ENCODE data around the gene PRKG1. TPM values are rescaled to one million over a fixed set of nuclear protein-coding genes. Genes with fewer than 3 reads are reported as not detected.

PRKG1 gene
- total and polyA plus RNA-seq, 2 of the 8 experiments (the other 6 are each of a cell fraction or from before 2014, with no cell fraction given): 4.2 to 15.2 TPM

GRCh38 chr10:51485668-51486067, 411.4 kb downstream of the PRKG1 start:
- H3K27ac ChIP-seq (ENCODE audit: low read depth, low read length): no peak overlapping the region
- H3K4me1 ChIP-seq (replicated peaks in 1 of 4; ENCODE audit: control insufficient read depth in 3 of 4, insufficient read depth in 4 of 4, low read length in 3 of 4): no peaks in the 10 kb centered on the region
- H3K4me2 ChIP-seq (ENCODE audit: insufficient read depth in 1 of 2, low read depth in 2 of 2, low read length in 2 of 2): no peak overlapping the region
- DNase-seq (ENCODE audit: low read depth in 1 of 2, low spot score in 2 of 2): no peak
- H3K4me3 ChIP-seq (ENCODE audit: extremely low read depth in 1 of 4, insufficient read depth in 2 of 4, low read depth in 3 of 4, low read length in 4 of 4): no peak overlapping the region
- CTCF ChIA-PET (ENCODE audit: partially characterized antibody): interaction anchor here (0.8 to 2.2 kb wide), 2 partner anchors 33 to 97 kb away, joined by 3 to 5 read pairs; no protein-coding TSS in a partner anchor
- no peak overlapping the region for H2BK15ac ChIP-seq (ENCODE audit: low read length)
- no peak overlapping the region for H3K23ac ChIP-seq (ENCODE audit: insufficient read length)
- H2AFZ ChIP-seq (ENCODE audit: low read length): no peak overlapping the region
- 90% methylated on average over 5 of the region's 5 CpGs; no CpG with 5 or more reads in 1 of the 2 experiments for WGBS, 2 experiments (ENCODE audit: extremely low coverage in 1 of 2, insufficient coverage in 1 of 2, insufficient read length in 1 of 2, insufficient replicate concordance in 2 of 2, low coverage in 1 of 2, low lambda C conversion rate in 2 of 2, missing lambda C conversion rate in 1 of 2)
- no peaks in the 10 kb centered on the region for H3K9me3 ChIP-seq (ENCODE audit: insufficient read depth in 2 of 2, low read depth in 1 of 2, low read length in 1 of 2)
- no peak overlapping the region for H2BK20ac ChIP-seq (ENCODE audit: low read length)
- H3K14ac ChIP-seq (ENCODE audit: insufficient read length): no peak overlapping the region
- no peak overlapping the region for H4K5ac ChIP-seq (ENCODE audit: insufficient read length, low read depth, low read length)
- no peak overlapping the region for H2BK12ac ChIP-seq (ENCODE audit: low read depth, low read length)
- no peaks in the 10 kb centered on the region for H3K27me3 ChIP-seq (replicated peaks in 1 of 4; ENCODE audit: control insufficient read depth in 3 of 4, extremely low read depth in 1 of 4, insufficient read depth in 3 of 4, low read length in 3 of 4)
- no peak overlapping the region for H2BK5ac ChIP-seq (ENCODE audit: low read depth, low read length)
- H3K36me3 ChIP-seq (ENCODE audit: control insufficient read depth in 2 of 4, insufficient read depth in 4 of 4, low read length in 3 of 4): no peaks in the 10 kb centered on the region
- no peaks in the 10 kb centered on the region for H4K20me1 ChIP-seq (replicated peaks in 1 of 2; ENCODE audit: control insufficient read depth in 1 of 2, insufficient read depth in 2 of 2, low read length in 2 of 2)
- no peak overlapping the region for H4K91ac ChIP-seq (replicated peaks; ENCODE audit: insufficient read length, low read length)
- no peak for FAIRE-seq
- H3K56ac ChIP-seq (replicated peaks; ENCODE audit: insufficient read length, low read depth, low read length): no peak overlapping the region
- H3K79me1 ChIP-seq (ENCODE audit: low read depth, low read length): no peaks in the 10 kb centered on the region
- H3K23me2 ChIP-seq (ENCODE audit: low read depth, low read length): no peaks in the 10 kb centered on the region
- no peak overlapping the region for H3K9ac ChIP-seq (replicated peaks in 1 of 4; ENCODE audit: extremely low read depth in 1 of 4, low read depth in 3 of 4, low read length in 3 of 4)
- no peak overlapping the region for H2BK120ac ChIP-seq (replicated peaks; ENCODE audit: low read depth, low read length)
- H3K4ac ChIP-seq (replicated peaks; ENCODE audit: insufficient read length, low read depth, low read length): no peak overlapping the region
- no peaks in the 10 kb centered on the region for H3K79me2 ChIP-seq (ENCODE audit: control insufficient read depth in 1 of 2, insufficient read depth in 2 of 2, low read length in 2 of 2)
- POLR2A ChIA-PET (ENCODE audit: partially characterized antibody): no interaction called here
- H3K18ac ChIP-seq (ENCODE audit: extremely low read depth, low read length): no peak overlapping the region
- H4K8ac ChIP-seq (ENCODE audit: extremely low read depth, insufficient read depth, low read length): no peak overlapping the region
- no peak overlapping the region for H2AK5ac ChIP-seq (ENCODE audit: low read depth, low read length)
- no peak for TF ChIP-seq SIX5 (IDR thresholded peaks at IDR 0.05; ENCODE audit: low read depth, low read length)
- no peak for TF ChIP-seq RNF2 (IDR thresholded peaks at IDR 0.05; ENCODE audit: borderline replicate concordance, low read depth, low read length, missing control alignments, poor library complexity, severe bottlenecking)
- no peak for TF ChIP-seq CEBPB (IDR thresholded peaks at IDR 0.05; ENCODE audit: low read depth, low read length)

Measured in H1 (cell line).